ENCODE data around the gene FAM174B. TPM values are rescaled to one million over a fixed set of nuclear protein-coding genes. Genes with fewer than 3 reads are reported as not detected.

Gene FAM174B
- total RNA-seq, 1 donor from 2014 or later, result 4.9 TPM

DNA sequence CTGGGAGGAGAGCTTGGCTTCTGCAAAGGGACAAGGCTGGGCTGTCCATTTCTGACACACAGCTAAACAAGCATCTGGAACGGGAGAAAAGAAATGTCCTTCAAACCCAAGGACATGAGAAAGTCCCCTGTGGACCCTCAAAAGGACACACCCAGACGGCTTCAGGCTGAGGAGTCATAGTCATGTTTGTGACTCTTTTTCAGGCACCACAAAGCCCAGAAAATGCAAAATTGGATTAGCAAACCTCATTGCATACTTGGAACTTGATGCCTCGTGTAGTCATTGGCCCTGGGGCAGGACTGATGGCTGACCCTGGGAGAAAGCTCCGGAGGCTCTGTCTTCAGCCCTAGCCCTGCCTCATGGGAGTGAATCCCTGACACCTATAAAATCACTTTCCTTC, 21.5 kb downstream of the FAM174B start:
- H3K9me3 ChIP-seq, result no peaks in the 10 kb centered on the region
- no peak overlapping the region for H3K27ac ChIP-seq
- H3K27me3 ChIP-seq, result no peaks in the 10 kb centered on the region
- H3K4me1 ChIP-seq, result peaks cover 23% of the 10 kb centered on the region
- no peak for DNase-seq (ENCODE audit: extremely low spot score in 2 of 2)
- intact Hi-C loops (cut with DNase I), result no loop called here
- no peaks in the 10 kb centered on the region for H3K36me3 ChIP-seq
- TF ChIP-seq, protein P1, sequence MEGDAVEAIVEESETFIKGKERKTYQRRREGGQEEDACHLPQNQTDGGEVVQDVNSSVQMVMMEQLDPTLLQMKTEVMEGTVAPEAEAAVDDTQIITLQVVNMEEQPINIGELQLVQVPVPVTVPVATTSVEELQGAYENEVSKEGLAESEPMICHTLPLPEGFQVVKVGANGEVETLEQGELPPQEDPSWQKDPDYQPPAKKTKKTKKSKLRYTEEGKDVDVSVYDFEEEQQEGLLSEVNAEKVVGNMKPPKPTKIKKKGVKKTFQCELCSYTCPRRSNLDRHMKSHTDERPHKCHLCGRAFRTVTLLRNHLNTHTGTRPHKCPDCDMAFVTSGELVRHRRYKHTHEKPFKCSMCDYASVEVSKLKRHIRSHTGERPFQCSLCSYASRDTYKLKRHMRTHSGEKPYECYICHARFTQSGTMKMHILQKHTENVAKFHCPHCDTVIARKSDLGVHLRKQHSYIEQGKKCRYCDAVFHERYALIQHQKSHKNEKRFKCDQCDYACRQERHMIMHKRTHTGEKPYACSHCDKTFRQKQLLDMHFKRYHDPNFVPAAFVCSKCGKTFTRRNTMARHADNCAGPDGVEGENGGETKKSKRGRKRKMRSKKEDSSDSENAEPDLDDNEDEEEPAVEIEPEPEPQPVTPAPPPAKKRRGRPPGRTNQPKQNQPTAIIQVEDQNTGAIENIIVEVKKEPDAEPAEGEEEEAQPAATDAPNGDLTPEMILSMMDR (IDR thresholded peaks at IDR 0.05), result no peak
- TF ChIP-seq POLR2AphosphoS5 (IDR thresholded peaks at IDR 0.05; ENCODE audit: insufficient read depth in 1 of 2, low read depth in 1 of 2) (no peak), POLR2A (IDR thresholded peaks at IDR 0.05) (no peak)
- H3K4me3 ChIP-seq, result no peak overlapping the region

DNA sequence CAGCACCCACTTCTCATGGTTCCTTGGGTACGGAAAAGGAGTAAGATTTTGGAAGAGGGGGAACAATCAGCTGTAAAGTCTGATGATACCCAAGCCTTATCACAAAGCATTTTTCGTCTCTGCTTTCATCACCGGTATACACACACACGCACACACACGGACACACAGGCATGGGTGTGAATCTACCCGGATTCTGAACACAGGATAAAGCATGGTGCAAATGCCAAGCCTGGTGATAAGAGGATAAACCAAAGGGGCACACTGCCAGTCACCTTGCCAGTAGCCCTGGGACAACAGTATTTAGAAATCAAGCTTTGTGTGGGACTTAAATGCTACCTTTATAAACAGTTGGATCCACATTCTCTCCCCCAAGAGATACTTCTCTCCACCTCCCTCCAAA, 22.2 kb downstream of the FAM174B start:
- no peaks in the 10 kb centered on the region for H3K9me3 ChIP-seq
- no peak overlapping the region for H3K4me3 ChIP-seq
- no peak for DNase-seq (ENCODE audit: extremely low spot score in 2 of 2)
- TF ChIP-seq POLR2AphosphoS5 (IDR thresholded peaks at IDR 0.05; ENCODE audit: insufficient read depth in 1 of 2, low read depth in 1 of 2) (no peak), POLR2A (IDR thresholded peaks at IDR 0.05) (no peak)
- TF ChIP-seq, protein P1 (IDR thresholded peaks at IDR 0.05), result no peak
- no peaks in the 10 kb centered on the region for H3K27me3 ChIP-seq
- H3K4me1 ChIP-seq, result peaks cover 17% of the 10 kb centered on the region
- no peaks in the 10 kb centered on the region for H3K36me3 ChIP-seq
- intact Hi-C loops (cut with DNase I), result no loop called here
- H3K27ac ChIP-seq, result no peak overlapping the region

DNA sequence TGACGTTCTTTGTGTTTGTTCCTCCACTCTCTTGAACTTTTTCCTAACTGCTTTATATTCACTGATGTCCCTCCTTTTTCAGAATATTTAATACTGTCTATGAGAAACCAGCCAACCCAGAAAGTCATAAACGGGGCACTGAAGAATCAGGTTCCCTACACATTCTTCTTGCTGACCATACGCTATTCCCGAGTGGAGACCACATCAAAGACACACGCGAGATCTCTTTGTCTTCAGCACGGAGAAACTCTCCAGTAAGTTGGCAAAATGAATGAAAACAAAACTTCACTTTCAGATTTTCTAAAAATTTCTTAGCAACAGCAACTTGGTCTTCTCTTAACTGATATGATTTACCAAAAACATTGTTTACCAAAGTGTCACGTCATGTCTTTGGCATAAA, 22.6 kb downstream of the FAM174B start:
- no peak for DNase-seq (ENCODE audit: extremely low spot score in 2 of 2)
- Histone ChIP-seq H3K4me1 (peaks cover 12% of the 10 kb centered on the region), H3K27ac (no peak overlapping the region), H3K9me3 (no peaks in the 10 kb centered on the region), H3K4me3 (no peak overlapping the region), H3K27me3 (no peaks in the 10 kb centered on the region), H3K36me3 (no peaks in the 10 kb centered on the region)
- intact Hi-C loops (cut with DNase I), result no loop called here
- TF ChIP-seq POLR2A (IDR thresholded peaks at IDR 0.05), result no peak
- TF ChIP-seq, protein P1 (IDR thresholded peaks at IDR 0.05), result no peak
- TF ChIP-seq POLR2AphosphoS5 (IDR thresholded peaks at IDR 0.05; ENCODE audit: insufficient read depth in 1 of 2, low read depth in 1 of 2), result no peak

DNA sequence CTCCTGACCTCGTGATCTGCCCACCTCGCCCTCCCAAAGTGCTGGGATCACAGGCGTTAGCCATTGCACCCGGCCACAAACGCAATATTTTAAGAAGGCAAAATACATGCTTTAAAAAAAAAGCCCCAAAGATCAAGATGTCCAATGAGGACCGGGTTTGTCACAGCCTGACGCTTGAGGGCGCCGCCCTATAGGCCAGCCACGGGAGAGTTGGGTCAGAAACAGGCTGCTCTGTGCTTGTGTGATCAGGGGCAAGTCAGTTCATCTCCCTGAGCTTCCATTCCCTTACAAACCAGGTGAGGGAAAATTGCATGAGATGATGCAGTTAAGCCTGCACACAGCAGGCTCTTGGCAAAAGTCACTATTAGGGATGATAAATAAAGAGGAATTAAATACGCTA, 23.9 kb downstream of the FAM174B start:
- Histone ChIP-seq H3K36me3 (no peaks in the 10 kb centered on the region), H3K4me3 (no peak overlapping the region), H3K4me1 (no peaks in the 10 kb centered on the region), H3K27me3 (no peaks in the 10 kb centered on the region), H3K27ac (no peak overlapping the region), H3K9me3 (no peaks in the 10 kb centered on the region)
- intact Hi-C loops (cut with DNase I), result no loop called here
- no peak for TF ChIP-seq POLR2AphosphoS5 (IDR thresholded peaks at IDR 0.05; ENCODE audit: insufficient read depth in 1 of 2, low read depth in 1 of 2)
- no peak for TF ChIP-seq POLR2A (IDR thresholded peaks at IDR 0.05)
- TF ChIP-seq, protein P1 (IDR thresholded peaks at IDR 0.05), result no peak
- no peak for DNase-seq (ENCODE audit: extremely low spot score in 2 of 2)

DNA sequence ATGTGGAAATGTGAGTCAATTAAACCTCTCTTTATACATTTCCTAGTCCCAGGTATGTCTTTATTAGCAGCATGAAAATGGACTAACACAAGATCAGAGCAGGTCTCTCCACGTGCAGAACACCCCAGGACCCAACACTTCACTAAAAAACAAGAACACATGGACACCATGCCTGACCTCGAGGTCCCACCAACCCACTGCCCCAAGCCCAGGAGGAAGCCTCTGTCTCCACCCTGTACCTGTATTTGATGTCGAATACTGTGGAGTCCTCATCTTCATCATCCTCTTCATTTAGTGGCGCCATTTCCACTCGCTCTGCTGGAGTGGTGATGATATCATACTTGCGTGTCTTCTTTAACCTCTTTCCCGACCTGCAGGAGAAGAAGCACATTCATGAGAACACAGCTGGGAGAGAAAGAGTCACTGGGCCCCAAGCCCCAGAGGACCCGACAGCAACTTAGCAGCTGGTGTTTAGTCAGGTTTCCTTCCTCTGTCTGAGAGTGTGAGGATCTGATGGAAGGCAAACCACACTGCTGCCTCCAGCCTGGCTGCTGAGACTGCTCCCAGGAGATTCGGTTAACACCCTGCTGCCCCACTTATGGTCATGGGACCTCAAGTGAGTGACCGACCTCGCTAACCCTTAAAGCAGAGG, 25.5 kb downstream of the FAM174B start:
- Histone ChIP-seq H3K4me1 (peaks cover 5% of the 10 kb centered on the region), H3K27me3 (no peaks in the 10 kb centered on the region), H3K9me3 (no peaks in the 10 kb centered on the region), H3K36me3 (no peaks in the 10 kb centered on the region), H3K27ac (no peak overlapping the region), H3K4me3 (no peak overlapping the region)
- intact Hi-C loops (cut with DNase I), result no loop called here
- DNase-seq (ENCODE audit: extremely low spot score in 2 of 2), result no peak
- TF ChIP-seq, protein P1 (IDR thresholded peaks at IDR 0.05), result no peak
- TF ChIP-seq POLR2AphosphoS5 (IDR thresholded peaks at IDR 0.05; ENCODE audit: insufficient read depth in 1 of 2, low read depth in 1 of 2), result no peak
- TF ChIP-seq POLR2A (IDR thresholded peaks at IDR 0.05), result no peak
